ENCODE measurements around the gene TOLLIP. TPM values are rescaled to one million over a fixed set of nuclear protein-coding genes. Genes with fewer than 3 reads are reported as not detected.

TOLLIP gene
- total RNA-seq, 1 experiment from 2014 or later, result 29.5 TPM

- no peaks in the 10 kb centered on the region for H4K20me1 ChIP-seq (ENCODE audit: insufficient read depth)
- no peaks in the 10 kb centered on the region for H3K36me3 ChIP-seq (ENCODE audit: low read depth)
- peaks cover 4% of the 10 kb centered on the region; the same call in 1 of the 2 replicates for H3F3A ChIP-seq (ENCODE audit: insufficient read depth, low read depth)
- intact Hi-C loops (cut with micrococcal nuclease; ENCODE audit: unreplicated experiment), result no loop called here
- ChIA-PET POLR2A (ENCODE audit: unreplicated experiment) (no interaction called here), CTCF (no interaction called here)
- TF ChIP-seq CTCF (conservative IDR thresholded peaks at IDR 0.05) (no peak), EZH2 (IDR thresholded peaks at IDR 0.05; ENCODE audit: low read depth) (no peak)
- no peak overlapping the region for H3K4me3 ChIP-seq
- H3K27ac ChIP-seq, result no peak overlapping the region
- H3K9me3 ChIP-seq (ENCODE audit: insufficient read depth, low read depth), result no peaks in the 10 kb centered on the region
- no peaks in the 10 kb centered on the region for H3K27me3 ChIP-seq (ENCODE audit: insufficient read depth, low read depth)
- BruUV-seq (replicated peaks), result no TSS peak
- H3K4me1 ChIP-seq (replicated peaks; ENCODE audit: insufficient read depth), result no peaks in the 10 kb centered on the region
- DNase-seq, result no peak
- no peak overlapping the region for H3K4me2 ChIP-seq
- no peaks in the 10 kb centered on the region for H3K9me2 ChIP-seq (ENCODE audit: insufficient read depth)
- H3K79me2 ChIP-seq (ENCODE audit: low read depth), result no peaks in the 10 kb centered on the region
- H2AFZ ChIP-seq, result no peak overlapping the region
Measured at GRCh38 chr11:1292018-1292643, 17.3 kb downstream of the TOLLIP start.

- no peaks in the 10 kb centered on the region for H3K4me1 ChIP-seq (replicated peaks; ENCODE audit: insufficient read depth)
- POLR2A ChIA-PET (ENCODE audit: unreplicated experiment), result no interaction called here
- intact Hi-C loops (cut with micrococcal nuclease; ENCODE audit: unreplicated experiment), result no loop called here
Measured at GRCh38 chr11:1291295-1292017, 18.0 kb downstream of the TOLLIP start.

More at GRCh38 chr11:1291295-1292017, 18.0 kb downstream of the TOLLIP start:
- H4K20me1 ChIP-seq (ENCODE audit: insufficient read depth), result no peaks in the 10 kb centered on the region
- no peaks in the 10 kb centered on the region for H3K9me3 ChIP-seq (ENCODE audit: insufficient read depth, low read depth)
- BruUV-seq (replicated peaks), result no TSS peak
- H3K36me3 ChIP-seq (ENCODE audit: low read depth), result no peaks in the 10 kb centered on the region
- H3K79me2 ChIP-seq (ENCODE audit: low read depth), result no peaks in the 10 kb centered on the region
- no peak overlapping the region for H3K27ac ChIP-seq
- no peaks in the 10 kb centered on the region for H3K27me3 ChIP-seq (ENCODE audit: insufficient read depth, low read depth)
- H3F3A ChIP-seq (ENCODE audit: insufficient read depth, low read depth), result peaks cover 4% of the 10 kb centered on the region; the same call in 1 of the 2 replicates
- no peaks in the 10 kb centered on the region for H3K9me2 ChIP-seq (ENCODE audit: insufficient read depth)
- no peak overlapping the region for H3K4me3 ChIP-seq
- TF ChIP-seq CTCF (conservative IDR thresholded peaks at IDR 0.05) (no peak), EZH2 (IDR thresholded peaks at IDR 0.05; ENCODE audit: low read depth) (no peak)
- no peak overlapping the region for H2AFZ ChIP-seq
- no peak for DNase-seq
- H3K4me2 ChIP-seq, result no peak overlapping the region
- CTCF ChIA-PET, result no interaction called here
